ENCODE measurements around the gene EHF. TPM values are rescaled to one million over a fixed set of nuclear protein-coding genes. Genes with fewer than 3 reads are reported as not detected.

Gene EHF
- total RNA-seq, 2 donors from 2014 or later = 0.50 TPM; not detected in 1

- H3K9me3 Mint-ChIP-seq = no peaks in the 10 kb centered on the region
- no peak for DNase-seq (ENCODE audit: low spot score)
- H3K27ac Mint-ChIP-seq = no peak overlapping the region
- H3K36me3 Mint-ChIP-seq = no peaks in the 10 kb centered on the region
- no peak overlapping the region for H3K4me3 Mint-ChIP-seq
- no peak for ATAC-seq
- H3K27me3 Mint-ChIP-seq = peaks cover 29 to 50% of the 10 kb centered on the region in 2 donors
- peaks cover 13 to 14% of the 10 kb centered on the region in 2 donors for H3K4me1 Mint-ChIP-seq (ENCODE audit: low read depth in 2 of 2)
These were observed 16.4 kb downstream of the EHF start for GRCh38 chr11:34637303-34637702.

GRCh38 chr11:34638897-34639296 is 18.0 kb downstream of the EHF start:
- H3K27me3 Mint-ChIP-seq = peaks cover 34 to 50% of the 10 kb centered on the region in 2 donors

GRCh38 chr11:34639545-34639944 is 18.7 kb downstream of the EHF start:
- Mint-ChIP-seq H3K4me3 (no peak overlapping the region), H3K4me1 (ENCODE audit: low read depth in 2 of 2) (peaks cover 0 to 3% of the 10 kb centered on the region in 2 donors), H3K27me3 (peaks cover 36 to 50% of the 10 kb centered on the region in 2 donors), H3K9me3 (no peaks in the 10 kb centered on the region), H3K27ac (no peak overlapping the region), H3K36me3 (no peaks in the 10 kb centered on the region)
- DNase-seq (ENCODE audit: low spot score) = no peak
- no peak for ATAC-seq

More at GRCh38 chr11:34638897-34639296, 18.0 kb downstream of the EHF start:
- H3K4me1 Mint-ChIP-seq (ENCODE audit: low read depth in 2 of 2) = peaks cover 6 to 9% of the 10 kb centered on the region in 2 donors
- no peak overlapping the region for H3K27ac Mint-ChIP-seq
- DNase-seq (ENCODE audit: low spot score) (no peak), ATAC-seq (no peak)
- H3K4me3 Mint-ChIP-seq = no peak overlapping the region
- no peaks in the 10 kb centered on the region for H3K9me3 Mint-ChIP-seq
- H3K36me3 Mint-ChIP-seq = no peaks in the 10 kb centered on the region

GRCh38 chr11:34640050-34640923 is 19.4 kb downstream of the EHF start:
- ATAC-seq (no peak), DNase-seq (ENCODE audit: low spot score) (no peak)
- H3K9me3 Mint-ChIP-seq = no peaks in the 10 kb centered on the region
- peaks cover 0 to 3% of the 10 kb centered on the region in 2 donors for H3K4me1 Mint-ChIP-seq (ENCODE audit: low read depth in 2 of 2)
- H3K27ac Mint-ChIP-seq = no peak overlapping the region
- no peak overlapping the region for H3K4me3 Mint-ChIP-seq
- no peaks in the 10 kb centered on the region for H3K36me3 Mint-ChIP-seq
- peaks cover 39 to 54% of the 10 kb centered on the region in 2 donors for H3K27me3 Mint-ChIP-seq

GRCh38 chr11:34640924-34641275 is 20.0 kb downstream of the EHF start:
- Mint-ChIP-seq H3K9me3 (no peaks in the 10 kb centered on the region), H3K4me3 (no peak overlapping the region), H3K27ac (no peak overlapping the region), H3K36me3 (no peaks in the 10 kb centered on the region), H3K4me1 (ENCODE audit: low read depth in 2 of 2) (no peaks in the 10 kb centered on the region), H3K27me3 (peaks cover 42 to 60% of the 10 kb centered on the region in 2 donors)
- DNase-seq (ENCODE audit: low spot score) = no peak
- no peak for ATAC-seq

- DNase-seq (ENCODE audit: low spot score) (no peak), ATAC-seq (no peak)
- Mint-ChIP-seq H3K9me3 (no peaks in the 10 kb centered on the region), H3K36me3 (no peaks in the 10 kb centered on the region), H3K27ac (no peak overlapping the region), H3K4me3 (no peak overlapping the region), H3K4me1 (ENCODE audit: low read depth in 2 of 2) (no peaks in the 10 kb centered on the region), H3K27me3 (peaks cover 47 to 65% of the 10 kb centered on the region in 2 donors)
These were observed 20.6 kb downstream of the EHF start for GRCh38 chr11:34641456-34641855.

GRCh38 chr11:34642001-34642554 is 21.2 kb downstream of the EHF start:
- no peaks in the 10 kb centered on the region for H3K9me3 Mint-ChIP-seq
- ATAC-seq (no peak), DNase-seq (ENCODE audit: low spot score) (no peak)
- H3K4me1 Mint-ChIP-seq (ENCODE audit: low read depth in 2 of 2) = no peaks in the 10 kb centered on the region
- no peak overlapping the region for H3K4me3 Mint-ChIP-seq
- H3K27ac Mint-ChIP-seq = no peak overlapping the region
- peaks cover 51 to 72% of the 10 kb centered on the region in 2 donors for H3K27me3 Mint-ChIP-seq
- no peaks in the 10 kb centered on the region for H3K36me3 Mint-ChIP-seq

- H3K4me3 Mint-ChIP-seq = no peak overlapping the region
- no peak for DNase-seq (ENCODE audit: low spot score)
- no peaks in the 10 kb centered on the region for H3K9me3 Mint-ChIP-seq
- ATAC-seq = no peak
- no peak overlapping the region for H3K27ac Mint-ChIP-seq
- H3K4me1 Mint-ChIP-seq (ENCODE audit: low read depth in 2 of 2) = peaks cover 0 to 2% of the 10 kb centered on the region in 2 donors
- no peaks in the 10 kb centered on the region for H3K36me3 Mint-ChIP-seq
- H3K27me3 Mint-ChIP-seq = peaks cover 59 to 72% of the 10 kb centered on the region in 2 donors
These were observed 22.0 kb downstream of the EHF start for GRCh38 chr11:34642873-34643272.

- peaks cover 61 to 72% of the 10 kb centered on the region in 2 donors for H3K27me3 Mint-ChIP-seq
- no peaks in the 10 kb centered on the region for H3K36me3 Mint-ChIP-seq
- H3K4me1 Mint-ChIP-seq (ENCODE audit: low read depth in 2 of 2) = peaks cover 0 to 3% of the 10 kb centered on the region in 2 donors
- no peak overlapping the region for H3K27ac Mint-ChIP-seq
- no peak overlapping the region for H3K4me3 Mint-ChIP-seq
- ATAC-seq (no peak), DNase-seq (ENCODE audit: low spot score) (no peak)
- H3K9me3 Mint-ChIP-seq = no peaks in the 10 kb centered on the region
These were observed 22.4 kb downstream of the EHF start for GRCh38 chr11:34643311-34643710.

GRCh38 chr11:34643846-34644245 is 23.0 kb downstream of the EHF start:
- H3K4me1 Mint-ChIP-seq (ENCODE audit: low read depth in 2 of 2) = peaks cover 0 to 3% of the 10 kb centered on the region in 2 donors
- DNase-seq (ENCODE audit: low spot score) (no peak), ATAC-seq (no peak)
- H3K27me3 Mint-ChIP-seq = peaks cover 58 to 72% of the 10 kb centered on the region in 2 donors
- no peaks in the 10 kb centered on the region for H3K9me3 Mint-ChIP-seq
- no peak overlapping the region for H3K4me3 Mint-ChIP-seq
- no peak overlapping the region for H3K27ac Mint-ChIP-seq
- H3K36me3 Mint-ChIP-seq = no peaks in the 10 kb centered on the region

- H3K27me3 Mint-ChIP-seq = peaks cover 52 to 65% of the 10 kb centered on the region in 2 donors
These were observed 23.9 kb downstream of the EHF start for GRCh38 chr11:34644669-34645406.

GRCh38 chr11:34646431-34646830 is 25.5 kb downstream of the EHF start:
- H3K27me3 Mint-ChIP-seq = peaks cover 43 to 49% of the 10 kb centered on the region in 2 donors
- H3K36me3 Mint-ChIP-seq = no peaks in the 10 kb centered on the region
- no peak for DNase-seq (ENCODE audit: low spot score)
- no peaks in the 10 kb centered on the region for H3K9me3 Mint-ChIP-seq
- no peak overlapping the region for H3K4me3 Mint-ChIP-seq
- H3K4me1 Mint-ChIP-seq (ENCODE audit: low read depth in 2 of 2) = peaks cover 11 to 15% of the 10 kb centered on the region in 2 donors
- no peak overlapping the region for H3K27ac Mint-ChIP-seq
- ATAC-seq = no peak

More at GRCh38 chr11:34644669-34645406, 23.9 kb downstream of the EHF start:
- H3K36me3 Mint-ChIP-seq = no peaks in the 10 kb centered on the region
- H3K4me3 Mint-ChIP-seq = no peak overlapping the region
- DNase-seq (ENCODE audit: low spot score) (no peak), ATAC-seq (no peak)
- peaks cover 5% of the 10 kb centered on the region in 2 donors for H3K4me1 Mint-ChIP-seq (ENCODE audit: low read depth in 2 of 2)
- no peaks in the 10 kb centered on the region for H3K9me3 Mint-ChIP-seq
- H3K27ac Mint-ChIP-seq = no peak overlapping the region

GRCh38 chr11:34647131-34647530 is 26.2 kb downstream of the EHF start:
- no peak for ATAC-seq
- no peak overlapping the region for H3K27ac Mint-ChIP-seq

GRCh38 chr11:34647532-34647931 is 26.6 kb downstream of the EHF start:
- no peaks in the 10 kb centered on the region for H3K9me3 Mint-ChIP-seq
- H3K27me3 Mint-ChIP-seq = peaks cover 39 to 43% of the 10 kb centered on the region in 2 donors
- H3K27ac Mint-ChIP-seq = no peak overlapping the region
- peaks cover 14 to 16% of the 10 kb centered on the region in 2 donors for H3K4me1 Mint-ChIP-seq (ENCODE audit: low read depth in 2 of 2)
- DNase-seq (ENCODE audit: low spot score) (no peak), ATAC-seq (no peak)
- H3K4me3 Mint-ChIP-seq = no peak overlapping the region
- H3K36me3 Mint-ChIP-seq = no peaks in the 10 kb centered on the region

More at GRCh38 chr11:34647131-34647530, 26.2 kb downstream of the EHF start:
- H3K9me3 Mint-ChIP-seq = no peaks in the 10 kb centered on the region
- no peak overlapping the region for H3K4me3 Mint-ChIP-seq
- DNase-seq (ENCODE audit: low spot score) = no peak
- H3K27me3 Mint-ChIP-seq = peaks cover 41 to 44% of the 10 kb centered on the region in 2 donors
- H3K36me3 Mint-ChIP-seq = no peaks in the 10 kb centered on the region
- peaks cover 11 to 16% of the 10 kb centered on the region in 2 donors for H3K4me1 Mint-ChIP-seq (ENCODE audit: low read depth in 2 of 2)
